ENCODE results near the gene EFCAB7. TPM values are rescaled to one million over a fixed set of nuclear protein-coding genes. Genes with fewer than 3 reads are reported as not detected.
A peak's percentile ranks its signal among the peaks of the same experiment; 100 is the strongest.

EFCAB7 gene
- total and polyA plus RNA-seq, 2 of the 13 experiments (the other 11 are each of a cell fraction or from before 2014, with no cell fraction given) = 1.7 to 5.4 TPM

- peak; percentile 79; the same call in 1 of the 2 replicates for TF ChIP-seq ATF2 (CRISPR knock-in tag; IDR thresholded peaks at IDR 0.05)
- TF ChIP-seq, protein P1, sequence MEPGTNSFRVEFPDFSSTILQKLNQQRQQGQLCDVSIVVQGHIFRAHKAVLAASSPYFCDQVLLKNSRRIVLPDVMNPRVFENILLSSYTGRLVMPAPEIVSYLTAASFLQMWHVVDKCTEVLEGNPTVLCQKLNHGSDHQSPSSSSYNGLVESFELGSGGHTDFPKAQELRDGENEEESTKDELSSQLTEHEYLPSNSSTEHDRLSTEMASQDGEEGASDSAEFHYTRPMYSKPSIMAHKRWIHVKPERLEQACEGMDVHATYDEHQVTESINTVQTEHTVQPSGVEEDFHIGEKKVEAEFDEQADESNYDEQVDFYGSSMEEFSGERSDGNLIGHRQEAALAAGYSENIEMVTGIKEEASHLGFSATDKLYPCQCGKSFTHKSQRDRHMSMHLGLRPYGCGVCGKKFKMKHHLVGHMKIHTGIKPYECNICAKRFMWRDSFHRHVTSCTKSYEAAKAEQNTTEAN (CRISPR knock-in tag; conservative IDR thresholded peaks at IDR 0.05) = peak; percentile 77; the same call in 1 of the 2 replicates
- TF ChIP-seq GATAD2A (CRISPR knock-in tag; IDR thresholded peaks at IDR 0.05) = peak; percentile 67; the same call in 1 of the 2 replicates
- peak; percentile 99 for TF ChIP-seq POGZ (CRISPR knock-in tag; IDR thresholded peaks at IDR 0.05)
- TF ChIP-seq ZNF572 (CRISPR knock-in tag; IDR thresholded peaks at IDR 0.05) = 0 out of 2 replicates have a peak, but pooled peaks have one; percentile 70
- peak; percentile 81; the same call in 1 of the 2 replicates for TF ChIP-seq ZNF839 (CRISPR knock-in tag; IDR thresholded peaks at IDR 0.05; ENCODE audit: borderline replicate concordance)
- TF ChIP-seq ZSCAN30 (CRISPR knock-in tag; IDR thresholded peaks at IDR 0.05) = peak; percentile 66
- TF ChIP-seq PLRG1 (conservative IDR thresholded peaks at IDR 0.05) = no peak
- TF ChIP-seq ERF (CRISPR knock-in tag; IDR thresholded peaks at IDR 0.05) = peak; percentile 64
- peak; percentile 91 for TF ChIP-seq ZNF670 (CRISPR knock-in tag; IDR thresholded peaks at IDR 0.05; ENCODE audit: borderline replicate concordance)
- TF ChIP-seq HDAC6 (IDR thresholded peaks at IDR 0.05; ENCODE audit: low read depth, low read length) = no peak
- TF ChIP-seq, protein P2, sequence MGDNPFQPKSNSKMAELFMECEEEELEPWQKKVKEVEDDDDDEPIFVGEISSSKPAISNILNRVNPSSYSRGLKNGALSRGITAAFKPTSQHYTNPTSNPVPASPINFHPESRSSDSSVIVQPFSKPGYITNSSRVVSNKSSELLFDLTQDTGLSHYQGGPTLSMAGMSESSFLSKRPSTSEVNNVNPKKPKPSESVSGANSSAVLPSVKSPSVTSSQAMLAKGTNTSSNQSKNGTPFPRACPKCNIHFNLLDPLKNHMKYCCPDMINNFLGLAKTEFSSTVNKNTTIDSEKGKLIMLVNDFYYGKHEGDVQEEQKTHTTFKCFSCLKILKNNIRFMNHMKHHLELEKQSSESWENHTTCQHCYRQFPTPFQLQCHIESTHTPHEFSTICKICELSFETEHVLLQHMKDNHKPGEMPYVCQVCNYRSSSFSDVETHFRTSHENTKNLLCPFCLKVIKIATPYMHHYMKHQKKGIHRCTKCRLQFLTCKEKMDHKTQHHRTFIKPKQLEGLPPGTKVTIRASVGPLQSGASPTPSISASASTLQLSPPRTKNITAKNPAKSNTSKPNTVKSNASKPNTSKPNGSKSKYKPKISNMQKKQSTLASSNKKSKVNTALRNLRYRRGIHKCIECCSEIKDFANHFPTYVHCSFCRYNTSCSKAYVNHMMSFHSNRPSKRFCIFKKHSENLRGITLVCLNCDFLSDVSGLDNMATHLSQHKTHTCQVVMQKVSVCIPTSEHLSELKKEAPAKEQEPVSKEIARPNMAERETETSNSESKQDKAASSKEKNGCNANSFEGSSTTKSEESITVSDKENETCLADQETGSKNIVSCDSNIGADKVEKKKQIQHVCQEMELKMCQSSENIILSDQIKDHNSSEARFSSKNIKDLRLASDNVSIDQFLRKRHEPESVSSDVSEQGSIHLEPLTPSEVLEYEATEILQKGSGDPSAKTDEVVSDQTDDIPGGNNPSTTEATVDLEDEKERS (CRISPR knock-in tag; IDR thresholded peaks at IDR 0.05) = no peak
- peak; percentile 27; the same call in 1 of the 2 replicates for TF ChIP-seq SOX5 (CRISPR knock-in tag; IDR thresholded peaks at IDR 0.05; ENCODE audit: borderline replicate concordance)
- TF ChIP-seq ZNF251 (CRISPR knock-in tag; IDR thresholded peaks at IDR 0.05) = no peak
- no peak for TF ChIP-seq TRIM24 (CRISPR knock-in tag; IDR thresholded peaks at IDR 0.05)
- TF ChIP-seq, protein P3, sequence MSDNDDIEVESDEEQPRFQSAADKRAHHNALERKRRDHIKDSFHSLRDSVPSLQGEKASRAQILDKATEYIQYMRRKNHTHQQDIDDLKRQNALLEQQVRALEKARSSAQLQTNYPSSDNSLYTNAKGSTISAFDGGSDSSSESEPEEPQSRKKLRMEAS (IDR thresholded peaks at IDR 0.05) = peak; percentile 96
- TF ChIP-seq GTF2F1 (IDR thresholded peaks at IDR 0.05; ENCODE audit: low read length) = no peak
- TF ChIP-seq ZNF619 (CRISPR knock-in tag; IDR thresholded peaks at IDR 0.05) = 0 out of 2 replicates have a peak, but pooled peaks have one; percentile 45
Measured at GRCh38 chr1:63522891-63523728, at the start of gene EFCAB7, which contains the start of gene ITGB3BP (continued).
